CD4-positive, alpha-beta memory T cell (primary cell): ENCODE measurements around the gene TBC1D14. TPM values are rescaled to one million over a fixed set of nuclear protein-coding genes. Genes with fewer than 3 reads are reported as not detected.
A peak's percentile ranks its signal among the peaks of the same experiment; 100 is the strongest.

ENCODE experiments used
- CTCF ChIA-PET: fragments of 350-600 bp; sonication (Branson Sonifier 250); formaldehyde crosslinking; loops from one replicate; lab custom pipeline; 2021; ENCODE audit warnings: inconsistent platforms; ENCODE audit not compliant: partially characterized antibody; lab: Charles Lee
- POLR2A ChIA-PET: fragments of 350-600 bp; sonication (Branson Sonifier 250); formaldehyde crosslinking; loops from one replicate; lab custom pipeline; 2021; ENCODE audit not compliant: partially characterized antibody; lab: Charles Lee
- DNase-seq, 5 donors: peaks; one replicate each; pipeline versions ENCODE4 v3.0.0 to v3.0.0-alpha.2; 2020 to 2022; ENCODE audit warnings: mixed read lengths in 1 of 5
- H3K27ac ChIP-seq: one replicate; pipeline ENCODE4 v1.7.0; 2013; ENCODE audit warnings: low read depth, low read length
- H3K27me3 ChIP-seq: 2 replicates; pipeline ENCODE4 v1.7.0; 2013; ENCODE audit warnings: mild to moderate bottlenecking, low read length, moderate library complexity; ENCODE audit not compliant: insufficient read depth
- H3K36me3 ChIP-seq: 2 replicates; pipeline ENCODE4 v1.7.0; 2013; ENCODE audit warnings: mild to moderate bottlenecking, low read length, moderate library complexity; ENCODE audit not compliant: insufficient read depth
- H3K4me1 ChIP-seq: 2 replicates; pipeline ENCODE4 v1.7.0; 2013; ENCODE audit warnings: mild to moderate bottlenecking, low read length, moderate library complexity; ENCODE audit not compliant: insufficient read depth
- H3K4me3 ChIP-seq, 2 donors: one replicate each; pipeline ENCODE4 v1.7.0; 2013; ENCODE audit warnings: low read length in 2 of 2, mild to moderate bottlenecking in 1 of 2
- H3K9me3 ChIP-seq, 2 donors: one replicate each; pipeline ENCODE4 v1.7.0; 2013; ENCODE audit warnings: low read length in 2 of 2, control low read depth in 1 of 2; ENCODE audit not compliant: control insufficient read depth in 1 of 2
- H3K27ac Mint-ChIP-seq, 7 donors: one replicate each; pipeline ENCODE4 v1.8.0; 2020 to 2021; ENCODE audit warnings: mixed read lengths in 7 of 7, mild to moderate bottlenecking in 6 of 7, inconsistent platforms in 3 of 7, moderate library complexity in 3 of 7
- H3K27me3 Mint-ChIP-seq, 2 donors: one replicate each; pipeline ENCODE4 v1.8.0; 2020 to 2021; ENCODE audit warnings: mixed read lengths in 2 of 2
- H3K36me3 Mint-ChIP-seq, 2 donors: one replicate each; pipeline ENCODE4 v1.8.0; 2020 to 2021; ENCODE audit warnings: mixed read lengths in 2 of 2, inconsistent platforms in 1 of 2, mild to moderate bottlenecking in 1 of 2
- H3K4me1 Mint-ChIP-seq, 4 donors: one replicate each; pipeline ENCODE4 v1.8.0; 2020 to 2021; ENCODE audit warnings: mixed read lengths in 4 of 4, mild to moderate bottlenecking in 1 of 4
- H3K4me3 Mint-ChIP-seq, 8 donors: one replicate each; pipeline ENCODE4 v1.8.0; 2020 to 2021; ENCODE audit warnings: mixed read lengths in 8 of 8, mild to moderate bottlenecking in 7 of 8, moderate library complexity in 6 of 8, inconsistent platforms in 3 of 8
- H3K9me3 Mint-ChIP-seq, 8 donors: one replicate each; pipeline ENCODE4 v1.8.0; 2020 to 2021; ENCODE audit warnings: mixed read lengths in 8 of 8, mild to moderate bottlenecking in 5 of 8, inconsistent platforms in 3 of 8, moderate library complexity in 1 of 8
- intact Hi-C: fragments of 100-400 bp; cut with micrococcal nuclease; formaldehyde crosslinking; loops from one replicate; pipeline ENCODE4 v1.15.1; 2023
- polyA plus RNA-seq, 2 donors: library from polyadenylated mRNA; unstranded; fragments of 300-500 nt; fragmentation: Illumina TruSeq; gene quantifications; one replicate each; pipeline ENCODE4 v1.2.3, GENCODE V29; 2021
- total RNA-seq, 2 experiments: library from RNA; stranded (reverse); gene quantifications; one replicate each; pipeline ENCODE4 v1.2.3, GENCODE V29; 2021

The TBC1D14 gene
- total and polyA plus RNA-seq, 4 experiments from 2014 or later: 40.7 to 80.7 (median 63.0) TPM

GRCh38 chr4:6932918-6933317 is 23.3 kb downstream of the TBC1D14 start:
- H3K4me1 ChIP-seq: peaks cover 45% of the 10 kb centered on the region
- CTCF ChIA-PET: interaction anchor here (0.6 to 1.3 kb wide), 3 partner anchors 14 to 34 kb away, joined by 3 to 5 read pairs (median 3); no protein-coding TSS in a partner anchor

GRCh38 chr4:6933691-6934430 is 24.2 kb downstream of the TBC1D14 start:
- Mint-ChIP-seq H3K36me3 (peaks cover 19 to 34% of the 10 kb centered on the region in 2 donors), H3K27ac (peak overlapping the region; percentile 17 to 84 (median 73)), H3K4me3 (peak overlapping the region in 4 of 8 donors; percentile 0 to 36 (median 2)), H3K9me3 (peaks cover 0 to 2% (median 0%) of the 10 kb centered on the region in 8 donors), H3K4me1 (peaks cover 40 to 83% (median 59%) of the 10 kb centered on the region in 4 donors), H3K27me3 (no peaks in the 10 kb centered on the region)
- peaks cover 45% of the 10 kb centered on the region for H3K4me1 ChIP-seq
- DNase-seq: no peak
- intact Hi-C loops: no loop called here
- no peaks in the 10 kb centered on the region for H3K27me3 ChIP-seq
- POLR2A ChIA-PET: interaction anchor here (1.2 to 1.4 kb wide), 2 partner anchors 17 to 24 kb away, joined by 5 read pairs; partner anchors contain the start of gene TBC1D14
- H3K9me3 ChIP-seq: no peaks in the 10 kb centered on the region
- no peak overlapping the region for H3K27ac ChIP-seq
- no peak overlapping the region for H3K4me3 ChIP-seq
- H3K36me3 ChIP-seq: peaks cover 10% of the 10 kb centered on the region
- CTCF ChIA-PET: interaction anchor here (0.6 to 1.5 kb wide), 3 partner anchors 15 to 36 kb away, joined by 3 to 5 read pairs (median 3); no protein-coding TSS in a partner anchor

More at GRCh38 chr4:6932918-6933317, 23.3 kb downstream of the TBC1D14 start:
- Histone ChIP-seq H3K9me3 (no peaks in the 10 kb centered on the region), H3K4me3 (no peak overlapping the region), H3K36me3 (peaks cover 10% of the 10 kb centered on the region), H3K27me3 (no peaks in the 10 kb centered on the region), H3K27ac (no peak overlapping the region)
- Mint-ChIP-seq H3K27ac (peak overlapping the region in 1 of 7 donors; percentile 43), H3K27me3 (no peaks in the 10 kb centered on the region), H3K36me3 (peaks cover 19 to 34% of the 10 kb centered on the region in 2 donors), H3K9me3 (peaks cover 0 to 2% (median 0%) of the 10 kb centered on the region in 8 donors), H3K4me1 (peaks cover 47 to 84% (median 60%) of the 10 kb centered on the region in 4 donors), H3K4me3 (no peak overlapping the region)
- POLR2A ChIA-PET: interaction anchor here (0.9 to 1.6 kb wide), 3 partner anchors 10 to 23 kb away, joined by 3 to 5 read pairs (median 4); partner anchors contain the start of gene TBC1D14
- DNase-seq: no peak
- intact Hi-C loops: no loop called here

GRCh38 chr4:6935965-6936364 is 26.3 kb downstream of the TBC1D14 start:
- H3K4me1 ChIP-seq: peaks cover 52% of the 10 kb centered on the region
- no peak overlapping the region for H3K4me3 Mint-ChIP-seq
- ChIA-PET POLR2A (interaction anchor here (0.8 kb wide), 1 partner anchor 9 kb away, joined by 3 read pairs; no protein-coding TSS in a partner anchor), CTCF (no interaction called here)
- H3K9me3 Mint-ChIP-seq: peaks cover 0 to 2% (median 0%) of the 10 kb centered on the region in 8 donors
- H3K27ac ChIP-seq: no peak overlapping the region
- DNase-seq: no peak
- H3K27ac Mint-ChIP-seq: peak overlapping the region in 6 of 7 donors; percentile 21 to 92 (median 78)
- H3K36me3 Mint-ChIP-seq: peaks cover 17 to 27% of the 10 kb centered on the region in 2 donors
- peaks cover 42 to 89% (median 65%) of the 10 kb centered on the region in 4 donors for H3K4me1 Mint-ChIP-seq
- no peaks in the 10 kb centered on the region for H3K27me3 ChIP-seq
- intact Hi-C loops: no loop called here
- peaks cover 6% of the 10 kb centered on the region for H3K36me3 ChIP-seq
- no peak overlapping the region for H3K4me3 ChIP-seq
- H3K27me3 Mint-ChIP-seq: no peaks in the 10 kb centered on the region
- H3K9me3 ChIP-seq: no peaks in the 10 kb centered on the region

DNA sequence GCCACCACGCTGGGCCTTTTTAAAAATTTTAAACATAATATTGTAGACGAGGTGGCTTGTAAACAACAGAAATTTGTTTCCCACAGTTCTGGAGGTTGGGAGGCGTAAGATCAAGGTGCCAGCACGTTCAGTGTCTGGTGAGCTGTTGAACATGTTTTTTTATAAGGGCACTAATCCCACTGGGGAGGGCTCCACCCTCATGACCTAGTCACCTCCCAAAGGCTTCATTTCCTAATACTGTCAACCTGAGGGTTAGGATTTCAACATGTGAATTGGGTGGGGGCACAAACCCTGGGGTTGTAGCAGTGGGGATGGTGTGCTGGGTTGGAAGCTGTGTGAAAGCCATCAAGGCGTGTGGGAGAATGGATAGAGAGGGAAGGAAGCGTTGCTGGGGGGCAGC is 27.6 kb downstream of the TBC1D14 start:
- DNase-seq: no peak
- Mint-ChIP-seq H3K27me3 (no peaks in the 10 kb centered on the region), H3K4me1 (peaks cover 46 to 89% (median 67%) of the 10 kb centered on the region in 4 donors), H3K36me3 (peaks cover 14 to 20% of the 10 kb centered on the region in 2 donors), H3K9me3 (peaks cover 0 to 2% (median 0%) of the 10 kb centered on the region in 8 donors), H3K27ac (peak overlapping the region; percentile 54 to 92 (median 78)), H3K4me3 (peak overlapping the region in 4 of 8 donors; percentile 3 to 44 (median 36))
- Histone ChIP-seq H3K4me1 (peaks cover 65% of the 10 kb centered on the region), H3K9me3 (no peaks in the 10 kb centered on the region), H3K4me3 (no peak overlapping the region), H3K27ac (no peak overlapping the region), H3K36me3 (no peaks in the 10 kb centered on the region), H3K27me3 (no peaks in the 10 kb centered on the region)
- POLR2A ChIA-PET: interaction anchor here (0.6 to 1.6 kb wide), 3 partner anchors 12 to 55 kb away, joined by 3 to 4 read pairs (median 3); no protein-coding TSS in a partner anchor
- intact Hi-C loops: no loop called here
- CTCF ChIA-PET: no interaction called here

- Histone ChIP-seq H3K27ac (no peak overlapping the region), H3K36me3 (no peaks in the 10 kb centered on the region), H3K9me3 (no peaks in the 10 kb centered on the region), H3K4me3 (no peak overlapping the region), H3K27me3 (no peaks in the 10 kb centered on the region), H3K4me1 (peaks cover 65% of the 10 kb centered on the region)
- POLR2A ChIA-PET: interaction anchor here (0.6 to 1.6 kb wide), 3 partner anchors 10 to 54 kb away, joined by 3 to 7 read pairs (median 4); no protein-coding TSS in a partner anchor
- Mint-ChIP-seq H3K36me3 (peaks cover 14 to 16% of the 10 kb centered on the region in 2 donors), H3K4me1 (peaks cover 52 to 89% (median 71%) of the 10 kb centered on the region in 4 donors), H3K27ac (peak overlapping the region; percentile 54 to 92 (median 82)), H3K9me3 (peaks cover 0 to 2% (median 0%) of the 10 kb centered on the region in 8 donors), H3K27me3 (no peaks in the 10 kb centered on the region), H3K4me3 (no peak overlapping the region)
- intact Hi-C loops: no loop called here
- DNase-seq: no peak
- CTCF ChIA-PET: no interaction called here
Observed at GRCh38 chr4:6937754-6938153, 28.1 kb downstream of the TBC1D14 start.

DNA sequence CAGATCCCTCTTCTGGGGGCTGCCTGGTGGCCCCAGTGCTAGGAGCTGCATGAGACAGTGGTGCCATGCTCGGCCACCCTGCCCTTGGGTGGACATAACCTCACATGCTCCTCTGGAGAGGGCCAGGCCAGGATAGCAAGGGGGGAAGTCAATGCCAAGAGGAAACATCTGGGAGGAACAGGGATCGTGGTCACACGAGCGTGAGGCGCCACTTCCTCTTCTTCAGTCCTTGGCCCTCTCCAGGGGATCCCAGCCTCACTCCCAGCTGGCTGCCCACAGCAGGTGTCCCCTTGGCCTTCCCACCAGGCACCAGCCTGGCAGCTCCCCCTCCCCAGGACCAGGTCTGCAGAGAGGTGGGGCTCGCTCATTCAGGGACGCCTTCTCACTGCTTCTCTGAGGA is 28.6 kb downstream of the TBC1D14 start:
- H3K4me1 Mint-ChIP-seq: peaks cover 57 to 92% (median 75%) of the 10 kb centered on the region in 4 donors
- CTCF ChIA-PET: no interaction called here
- H3K4me1 ChIP-seq: peaks cover 68% of the 10 kb centered on the region

More for the DNA sequence above, 28.6 kb downstream of the TBC1D14 start:
- no peaks in the 10 kb centered on the region for H3K36me3 ChIP-seq
- H3K27me3 Mint-ChIP-seq: no peaks in the 10 kb centered on the region
- DNase-seq: no peak
- no peak overlapping the region for H3K4me3 ChIP-seq
- H3K27ac ChIP-seq: no peak overlapping the region
- intact Hi-C loops: no loop called here
- H3K36me3 Mint-ChIP-seq: peaks cover 14 to 16% of the 10 kb centered on the region in 2 donors
- POLR2A ChIA-PET: interaction anchor here (1.5 to 1.6 kb wide), 2 partner anchors 11 to 13 kb away, joined by 4 to 7 read pairs; no protein-coding TSS in a partner anchor
- peaks cover 0 to 2% (median 0%) of the 10 kb centered on the region in 8 donors for H3K9me3 Mint-ChIP-seq
- H3K27me3 ChIP-seq: no peaks in the 10 kb centered on the region
- H3K27ac Mint-ChIP-seq: peak overlapping the region; percentile 40 to 88 (median 77)
- H3K4me3 Mint-ChIP-seq: peak overlapping the region in 1 of 8 donors; percentile 46
- H3K9me3 ChIP-seq: no peaks in the 10 kb centered on the region
